ENCODE measurements around the gene PRR27.

The PRR27 gene

GRCh38 chr4:70120323-70120722, 33.7 kb upstream of the PRR27 start:
- Histone ChIP-seq H3K79me2 (ENCODE audit: control insufficient read depth, low read length) (no peaks in the 10 kb centered on the region), H3K9me3 (ENCODE audit: control insufficient read depth, insufficient read depth, low read length) (no peaks in the 10 kb centered on the region), H3K4me1 (ENCODE audit: control insufficient read depth, low read length) (no peaks in the 10 kb centered on the region), H3K4me2 (ENCODE audit: low read length) (no peak overlapping the region), H3F3A (ENCODE audit: control insufficient read depth, insufficient read depth) (no peaks in the 10 kb centered on the region), H4K20me1 (ENCODE audit: control insufficient read depth, insufficient read depth, low read depth, low read length) (no peaks in the 10 kb centered on the region), H3K4me3 (ENCODE audit: low read length) (no peak overlapping the region), H3K9me2 (replicated peaks; ENCODE audit: control insufficient read depth, low read length) (no peaks in the 10 kb centered on the region), H3K27me3 (ENCODE audit: control insufficient read depth, low read length) (no peaks in the 10 kb centered on the region), H3K36me3 (ENCODE audit: control insufficient read depth, low read length) (no peaks in the 10 kb centered on the region), H3K27ac (ENCODE audit: low read depth, low read length) (no peak overlapping the region)
- TF ChIP-seq EZH2phosphoT487 (IDR thresholded peaks at IDR 0.05; ENCODE audit: borderline replicate concordance, low read length) (no peak), CTCF (IDR thresholded peaks at IDR 0.05; ENCODE audit: low read depth, low read length, poor library complexity, severe bottlenecking) (no peak)

- Histone ChIP-seq H3K36me3 (ENCODE audit: control insufficient read depth, low read length) (no peaks in the 10 kb centered on the region), H3F3A (ENCODE audit: control insufficient read depth, insufficient read depth) (no peaks in the 10 kb centered on the region), H3K4me3 (ENCODE audit: low read length) (no peak overlapping the region), H3K27me3 (ENCODE audit: control insufficient read depth, low read length) (no peaks in the 10 kb centered on the region), H3K27ac (ENCODE audit: low read depth, low read length) (no peak overlapping the region), H4K20me1 (ENCODE audit: control insufficient read depth, insufficient read depth, low read depth, low read length) (no peaks in the 10 kb centered on the region), H3K9me3 (ENCODE audit: control insufficient read depth, insufficient read depth, low read length) (no peaks in the 10 kb centered on the region), H3K4me2 (ENCODE audit: low read length) (no peak overlapping the region), H3K9me2 (replicated peaks; ENCODE audit: control insufficient read depth, low read length) (no peaks in the 10 kb centered on the region), H3K4me1 (ENCODE audit: control insufficient read depth, low read length) (no peaks in the 10 kb centered on the region), H3K79me2 (ENCODE audit: control insufficient read depth, low read length) (no peaks in the 10 kb centered on the region)
- TF ChIP-seq EZH2phosphoT487 (IDR thresholded peaks at IDR 0.05; ENCODE audit: borderline replicate concordance, low read length) = no peak
- no peak for TF ChIP-seq CTCF (IDR thresholded peaks at IDR 0.05; ENCODE audit: low read depth, low read length, poor library complexity, severe bottlenecking)
Observed at GRCh38 chr4:70133473-70133872, 20.6 kb upstream of the PRR27 start.

- H3K36me3 ChIP-seq (ENCODE audit: control insufficient read depth, low read length) = no peaks in the 10 kb centered on the region
- no peaks in the 10 kb centered on the region for H3K9me3 ChIP-seq (ENCODE audit: control insufficient read depth, insufficient read depth, low read length)
- H3K4me3 ChIP-seq (ENCODE audit: low read length) = no peak overlapping the region
- H4K20me1 ChIP-seq (ENCODE audit: control insufficient read depth, insufficient read depth, low read depth, low read length) = no peaks in the 10 kb centered on the region
- H3K27ac ChIP-seq (ENCODE audit: low read depth, low read length) = no peak overlapping the region
- no peaks in the 10 kb centered on the region for H3K4me1 ChIP-seq (ENCODE audit: control insufficient read depth, low read length)
- H3K27me3 ChIP-seq (ENCODE audit: control insufficient read depth, low read length) = no peaks in the 10 kb centered on the region
- H3F3A ChIP-seq (ENCODE audit: control insufficient read depth, insufficient read depth) = no peaks in the 10 kb centered on the region
- no peaks in the 10 kb centered on the region for H3K9me2 ChIP-seq (replicated peaks; ENCODE audit: control insufficient read depth, low read length)
- TF ChIP-seq EZH2phosphoT487 (IDR thresholded peaks at IDR 0.05; ENCODE audit: borderline replicate concordance, low read length) = no peak
- TF ChIP-seq CTCF (IDR thresholded peaks at IDR 0.05; ENCODE audit: low read depth, low read length, poor library complexity, severe bottlenecking) = no peak
- no peak overlapping the region for H3K4me2 ChIP-seq (ENCODE audit: low read length)
- H3K79me2 ChIP-seq (ENCODE audit: control insufficient read depth, low read length) = no peaks in the 10 kb centered on the region
Observed at GRCh38 chr4:70138751-70139150, 15.3 kb upstream of the PRR27 start.

GRCh38 chr4:70151271-70151670, 2.8 kb upstream of the PRR27 start:
- Histone ChIP-seq H3K9me3 (ENCODE audit: control insufficient read depth, insufficient read depth, low read length) (no peaks in the 10 kb centered on the region), H3K4me1 (ENCODE audit: control insufficient read depth, low read length) (no peaks in the 10 kb centered on the region), H3K79me2 (ENCODE audit: control insufficient read depth, low read length) (no peaks in the 10 kb centered on the region), H3K4me2 (ENCODE audit: low read length) (no peak overlapping the region), H4K20me1 (ENCODE audit: control insufficient read depth, insufficient read depth, low read depth, low read length) (no peaks in the 10 kb centered on the region), H3K9me2 (replicated peaks; ENCODE audit: control insufficient read depth, low read length) (no peaks in the 10 kb centered on the region), H3K27me3 (ENCODE audit: control insufficient read depth, low read length) (peaks cover 2% of the 10 kb centered on the region; the same call in 1 of the 2 replicates), H3F3A (ENCODE audit: control insufficient read depth, insufficient read depth) (no peaks in the 10 kb centered on the region), H3K27ac (ENCODE audit: low read depth, low read length) (no peak overlapping the region), H3K36me3 (ENCODE audit: control insufficient read depth, low read length) (no peaks in the 10 kb centered on the region), H3K4me3 (ENCODE audit: low read length) (no peak overlapping the region)
- TF ChIP-seq CTCF (IDR thresholded peaks at IDR 0.05; ENCODE audit: low read depth, low read length, poor library complexity, severe bottlenecking) (no peak), EZH2phosphoT487 (IDR thresholded peaks at IDR 0.05; ENCODE audit: borderline replicate concordance, low read length) (no peak)

Measured in DOHH2 (cell line).